Activated CD4-positive, alpha-beta T cell treated with anti-CD3 and anti-CD28 coated beads, Interleukin-2, amount 50 U/mL, for 4 hours (primary cell): ENCODE measurements around the gene PLXDC1.
"Not testable (repeated sequence)": the region's sequence is repeated elsewhere in the genome, so short reads cannot be mapped to it uniquely, and the experiment has no call there.

ENCODE experiments used
- DNase-seq, 2 experiments: peaks; one replicate each; pipeline ENCODE4 v3.0.0-alpha.2; 2020

PLXDC1 gene

GRCh38 chr17:39057701-39058206, 93.7 kb downstream of the PLXDC1 start:
- no peak for DNase-seq

- DNase-seq: no peak
Observed at GRCh38 chr17:39054111-39054645, 97.3 kb downstream of the PLXDC1 start.

GRCh38 chr17:39052423-39052822, 99.0 kb downstream of the PLXDC1 start:
- DNase-seq: not testable (repeated sequence)

DNA sequence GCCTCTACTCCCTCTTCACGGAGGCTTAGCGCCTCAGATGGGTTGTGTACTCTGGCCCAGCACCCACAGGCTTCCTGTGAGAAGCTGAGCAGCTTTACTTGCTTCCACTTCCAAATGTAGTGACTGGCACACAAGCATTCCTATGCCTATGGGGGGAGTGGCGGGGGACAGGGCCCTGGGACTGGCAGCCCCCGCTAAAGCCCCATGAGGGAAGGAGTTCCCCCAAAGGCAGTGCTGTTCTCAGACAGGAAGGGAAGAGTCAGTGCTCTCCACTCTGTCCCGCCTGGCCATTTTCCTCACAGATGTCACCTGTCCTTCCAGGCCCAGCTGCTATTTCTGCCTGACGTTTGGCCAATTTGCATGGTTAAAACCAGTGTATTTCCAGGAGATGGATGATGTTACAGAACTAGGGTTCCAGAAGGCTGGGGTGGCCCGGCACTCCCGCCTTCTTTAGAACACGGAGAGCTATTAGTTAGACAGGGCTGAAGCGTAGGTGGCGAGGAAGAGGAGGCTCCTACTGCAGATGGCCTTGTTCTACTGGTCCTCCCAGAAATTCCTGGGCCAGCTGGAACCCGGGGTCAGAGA, 100.3 kb downstream of the PLXDC1 start:
- DNase-seq: no peak

DNA sequence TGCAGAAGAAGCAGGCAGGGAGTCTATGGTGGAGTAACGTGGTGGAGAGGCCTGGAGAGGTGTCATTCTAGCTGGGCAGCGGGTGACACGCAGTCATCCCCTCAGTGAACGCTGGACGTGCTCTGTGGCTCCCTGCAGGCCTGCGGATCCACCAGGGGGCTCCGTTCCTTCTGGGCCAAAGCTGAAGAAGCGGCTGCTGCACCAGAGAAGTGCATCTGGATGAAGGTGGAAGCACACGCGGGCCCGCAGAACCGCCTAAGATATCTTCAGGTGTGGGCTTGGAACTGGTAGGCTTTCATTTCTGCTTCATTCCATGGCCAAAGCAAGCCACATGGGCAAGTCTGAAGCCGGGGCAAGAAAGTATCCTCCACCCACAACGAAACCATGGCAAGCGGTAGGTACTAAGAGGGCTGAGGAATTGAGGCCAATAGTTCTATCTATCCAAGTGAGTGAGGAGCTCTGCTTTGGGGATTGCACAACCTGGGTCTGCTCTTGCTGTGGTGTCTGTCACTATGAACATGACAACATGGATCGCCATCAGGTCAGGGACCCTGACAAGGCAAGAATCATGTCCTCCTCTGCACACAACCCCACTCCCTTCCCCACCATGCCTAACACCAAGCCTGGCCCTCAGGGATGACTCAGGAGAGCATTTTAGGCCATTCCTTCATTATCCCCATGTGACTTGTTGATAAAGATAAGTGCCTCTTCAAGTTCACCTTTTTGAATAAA, 105.3 kb downstream of the PLXDC1 start:
- no peak for DNase-seq

DNA sequence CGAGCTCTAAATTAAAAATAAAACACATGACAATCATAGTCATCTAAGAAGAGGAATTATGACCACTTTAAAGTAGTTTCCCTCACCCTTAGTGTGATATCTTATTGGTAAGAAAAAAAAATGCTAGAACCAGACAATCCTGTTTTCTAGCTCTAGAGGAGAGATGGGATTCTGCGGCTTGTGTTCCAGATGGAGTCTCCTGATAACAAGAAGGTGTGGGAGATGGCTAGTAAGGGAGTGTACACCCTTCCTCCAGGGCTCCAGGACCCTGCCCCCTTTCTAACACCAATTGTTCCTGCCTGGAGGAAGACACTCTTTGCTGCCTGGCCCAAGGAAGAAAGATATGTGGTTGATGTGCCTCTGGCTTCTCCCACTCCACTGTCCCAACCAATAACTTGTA, 115.4 kb downstream of the PLXDC1 start:
- no peak for DNase-seq

DNA sequence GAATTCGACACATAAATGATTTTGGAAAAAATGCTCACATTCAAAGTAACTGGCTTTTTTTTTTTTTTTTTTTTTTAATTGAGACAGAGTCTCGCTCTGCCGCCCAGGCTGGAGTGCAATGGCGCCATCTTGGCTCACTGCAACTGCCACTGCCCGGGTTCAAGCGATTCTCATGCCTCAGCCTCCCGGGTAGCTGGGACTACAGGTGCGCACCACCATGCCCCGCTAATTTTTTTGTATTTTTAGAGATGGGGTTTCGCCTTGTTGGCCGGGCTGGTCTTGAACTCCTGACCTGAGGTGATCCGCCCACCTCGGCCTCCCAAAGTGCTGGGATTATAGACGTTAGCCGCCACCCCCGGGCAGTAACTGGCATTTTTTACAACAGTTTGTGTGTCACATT, 115.9 kb downstream of the PLXDC1 start:
- not testable (repeated sequence) for DNase-seq

DNA sequence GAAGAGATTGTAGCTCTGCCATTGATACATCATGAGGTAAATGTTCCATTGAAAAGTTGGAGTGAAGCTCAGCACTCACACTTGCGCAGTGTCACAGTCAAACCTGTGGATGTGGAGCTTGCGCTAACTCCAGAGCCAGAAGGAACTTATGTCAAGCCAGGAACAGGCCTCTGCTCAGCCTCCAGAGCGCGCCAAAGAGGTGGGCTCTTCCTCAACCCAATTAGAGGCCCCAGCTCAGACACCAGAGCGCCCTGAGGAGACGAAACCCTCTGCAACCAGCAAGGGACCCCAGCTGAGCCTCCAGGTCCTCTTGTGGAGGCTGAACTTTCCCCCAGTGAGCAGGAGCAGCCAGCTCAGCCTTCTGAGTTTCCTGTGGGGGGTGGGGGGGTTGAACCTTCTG, 122.7 kb downstream of the PLXDC1 start:
- no peak for DNase-seq

DNA sequence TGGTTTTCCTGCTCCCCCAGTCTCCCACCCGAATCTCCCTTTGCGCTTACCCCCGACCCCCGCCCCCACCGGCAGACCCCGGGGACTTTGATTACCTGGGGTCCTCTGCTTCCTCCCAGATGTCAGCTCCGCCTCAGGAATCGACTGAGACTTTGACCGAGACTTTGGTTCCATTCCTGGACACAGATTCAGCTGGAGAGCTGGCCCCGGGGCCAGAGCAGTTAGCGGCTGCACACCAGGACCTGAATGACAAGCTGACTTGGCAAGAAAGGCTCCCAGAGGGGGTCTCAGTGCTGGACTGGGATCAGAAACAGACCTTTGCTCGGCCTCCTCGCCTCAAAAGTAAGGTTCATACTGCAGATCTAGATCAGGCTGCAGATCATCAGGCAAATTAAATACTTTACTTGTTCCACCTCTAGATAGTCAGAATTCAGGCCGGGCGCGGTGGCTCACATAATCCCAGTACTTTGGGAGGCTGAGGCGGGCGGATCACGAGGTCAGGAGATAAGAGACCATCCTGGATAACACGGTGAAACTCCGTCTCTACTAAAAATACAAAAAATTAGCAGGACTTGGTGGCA, 123.9 kb downstream of the PLXDC1 start:
- DNase-seq: no peak

GRCh38 chr17:39026980-39027451, 124.4 kb downstream of the PLXDC1 start:
- no peak for DNase-seq

DNA sequence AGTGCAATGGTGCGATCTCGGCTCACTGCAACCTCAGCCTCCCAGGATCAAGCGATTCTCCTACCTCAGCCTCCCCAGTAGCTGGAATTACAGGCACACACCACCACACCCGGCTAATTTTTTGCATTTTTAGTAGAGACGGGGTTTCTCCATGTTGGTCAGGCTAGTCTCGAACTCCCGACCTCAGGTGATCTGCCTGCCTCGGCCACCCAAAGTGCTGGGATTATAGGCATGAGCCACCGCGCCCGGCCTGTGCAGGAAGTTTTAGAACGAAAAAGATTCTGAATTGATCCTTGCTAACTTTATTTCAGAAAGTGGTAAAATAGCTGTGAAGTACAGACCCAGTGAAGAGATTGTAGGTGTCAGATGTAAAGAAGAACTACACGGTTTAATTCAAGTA, 125.1 kb downstream of the PLXDC1 start:
- not testable (repeated sequence) for DNase-seq

DNA sequence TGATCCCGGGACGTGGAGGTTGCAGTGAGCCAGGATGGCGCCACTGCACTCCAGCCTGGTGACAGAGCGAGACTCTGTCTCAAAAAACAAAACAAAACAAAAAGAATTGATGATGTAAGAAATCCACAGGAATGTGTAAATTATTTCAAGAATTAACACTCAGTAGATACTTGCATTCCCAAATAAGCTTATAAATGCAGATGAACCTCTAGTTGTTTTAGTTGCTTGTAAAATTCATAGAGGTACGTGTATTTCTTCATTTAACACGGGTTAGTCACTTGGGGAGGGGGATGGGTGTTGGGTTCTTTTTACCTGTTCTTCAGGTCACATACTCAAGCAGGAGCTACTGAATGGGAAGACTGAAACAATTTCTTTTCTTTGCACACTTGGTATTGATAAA, 128.5 kb downstream of the PLXDC1 start:
- no peak for DNase-seq

- not testable (repeated sequence) for DNase-seq
Observed at GRCh38 chr17:39020037-39020436, 131.4 kb downstream of the PLXDC1 start.

DNA sequence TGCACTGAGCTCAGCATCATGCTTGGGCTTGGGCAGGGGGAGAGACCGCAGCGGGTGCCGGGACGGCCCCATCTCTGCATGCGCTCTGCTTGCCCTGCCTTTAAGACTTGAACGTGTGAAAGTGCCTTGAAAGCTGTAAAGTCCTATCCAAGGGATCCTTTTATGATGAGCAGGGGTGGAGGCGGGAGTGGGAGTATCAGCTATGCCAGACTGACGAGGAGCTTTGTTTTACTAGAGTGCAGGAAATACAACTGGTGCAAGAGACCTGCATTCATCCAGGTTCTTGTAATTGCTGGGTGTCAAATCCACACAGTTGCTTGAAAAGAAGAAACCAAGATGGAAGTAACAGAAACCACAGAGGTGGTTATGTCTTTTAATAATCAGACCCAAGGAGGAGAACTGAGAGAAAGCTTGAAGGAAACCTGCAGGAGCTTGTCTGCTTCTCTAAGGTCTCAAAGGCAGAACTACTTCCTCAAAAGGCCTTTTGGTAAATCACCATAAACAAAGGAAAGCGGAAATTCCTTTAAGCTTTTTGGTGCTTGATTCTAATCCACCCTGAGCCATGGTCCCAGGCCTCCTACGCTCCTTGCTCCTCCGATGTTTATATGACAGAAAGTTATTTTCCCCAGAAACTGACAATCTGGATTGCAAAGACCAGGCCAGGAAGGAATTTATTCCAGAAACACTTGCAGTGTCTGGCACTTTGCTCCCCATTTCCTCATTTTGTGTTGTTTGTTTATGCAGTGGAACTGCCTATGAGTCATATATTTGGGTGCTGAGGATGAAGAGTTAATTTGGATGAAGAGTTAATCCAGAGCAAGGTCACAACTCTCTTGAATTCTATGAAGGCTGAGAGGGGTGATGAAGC, 132.9 kb downstream of the PLXDC1 start:
- peak in 1 of 2 experiments; percentile 8 for DNase-seq

DNA sequence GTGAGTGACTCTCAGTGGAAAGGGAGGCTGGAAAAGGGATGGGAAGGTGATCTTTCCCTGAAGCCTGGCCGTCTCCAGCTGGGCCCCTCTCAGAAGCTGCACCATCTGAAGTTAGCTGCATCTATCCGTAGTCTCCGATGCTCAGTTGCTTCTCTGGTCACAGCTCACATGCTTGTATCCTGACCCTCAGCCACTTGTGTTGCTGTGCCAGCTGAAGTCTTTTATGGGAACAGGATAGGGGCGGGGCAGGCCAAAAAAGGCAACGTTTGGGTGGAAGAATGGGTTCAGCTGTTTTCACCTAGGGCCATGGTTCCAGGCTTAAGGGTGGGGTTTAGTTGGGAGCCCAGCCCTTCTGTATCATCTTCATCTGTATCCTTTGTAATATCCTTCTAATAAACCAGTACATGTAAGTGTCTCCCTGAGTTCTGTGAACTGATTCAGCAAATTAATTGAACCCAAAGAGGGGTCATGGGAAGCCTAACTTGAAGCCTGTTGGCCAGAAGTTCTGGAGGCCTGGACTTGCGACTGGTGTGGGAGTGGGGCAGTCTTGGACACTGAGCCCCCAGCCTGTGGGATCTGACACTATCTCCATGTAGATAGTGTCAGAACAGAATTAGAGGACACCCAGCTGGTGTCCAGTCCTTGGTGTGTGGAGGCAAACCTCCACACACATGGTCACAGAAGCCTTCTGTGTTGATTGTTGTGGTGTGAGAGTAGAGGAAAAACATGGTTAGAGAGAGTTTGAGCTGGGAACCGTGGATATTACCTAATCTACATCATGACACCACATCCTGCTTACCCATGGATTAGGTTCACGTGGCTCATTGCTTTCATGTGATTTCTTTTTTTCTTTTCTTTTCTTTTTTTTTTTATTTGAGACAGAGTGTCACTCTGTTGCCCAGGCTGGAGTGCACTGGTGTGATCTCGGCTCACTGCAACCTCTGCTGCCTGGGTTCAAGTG, 135.0 kb downstream of the PLXDC1 start:
- DNase-seq: no peak

DNA sequence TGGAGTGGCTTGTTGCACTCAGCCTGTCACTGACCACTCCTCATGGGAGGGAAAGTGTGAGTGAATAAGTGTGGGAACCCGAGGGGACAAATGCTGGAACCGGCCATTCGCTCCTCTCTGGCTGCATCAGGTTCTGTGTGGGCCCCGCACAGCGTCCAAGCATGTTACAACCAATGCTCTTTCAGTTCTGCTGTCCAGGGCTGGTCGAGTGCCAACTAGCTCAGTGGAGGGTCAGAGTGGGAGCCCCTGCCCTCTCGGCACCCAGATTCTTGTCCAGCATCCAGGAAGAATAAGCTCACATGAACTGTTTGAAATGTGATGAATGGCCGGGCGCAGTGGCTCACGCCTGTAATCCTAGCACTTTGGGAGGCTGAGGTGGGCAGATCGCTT, 135.9 kb downstream of the PLXDC1 start:
- DNase-seq: no peak

DNA sequence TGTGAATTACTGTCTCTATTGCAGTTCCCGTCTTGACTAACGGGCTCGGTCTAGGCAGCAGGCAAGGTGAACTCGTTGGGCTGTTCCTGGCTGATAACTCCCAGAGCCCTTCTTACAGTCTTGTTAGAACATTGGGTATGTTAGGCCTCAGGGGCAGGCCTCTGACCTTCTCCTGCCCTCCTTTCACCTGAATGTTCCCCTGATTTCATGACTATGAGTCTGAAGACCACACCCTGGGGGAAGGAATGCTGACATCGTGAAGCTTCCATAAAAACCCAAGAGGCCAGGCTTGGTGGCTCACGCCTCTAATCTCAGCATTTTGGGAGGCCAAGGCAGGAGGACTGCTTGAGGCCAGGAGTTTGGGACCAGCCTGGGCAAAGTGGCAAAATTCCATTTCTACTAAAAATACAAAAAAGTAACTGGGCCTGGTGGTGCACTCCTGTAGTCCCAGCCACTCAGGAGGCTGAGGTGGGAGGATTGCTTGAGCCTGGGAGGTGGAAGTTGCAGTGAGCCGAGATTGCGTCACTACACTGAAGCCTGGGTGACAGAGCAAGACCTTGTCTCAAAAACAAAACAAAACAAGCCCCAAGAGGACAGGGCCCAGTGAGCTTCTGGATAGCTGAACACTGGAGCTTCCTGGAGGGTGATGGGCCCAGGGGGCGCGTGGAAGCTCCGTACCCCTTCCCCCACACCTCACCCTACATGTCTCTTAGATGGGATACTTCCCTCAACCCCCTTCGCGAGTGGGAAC, 136.5 kb downstream of the PLXDC1 start:
- no peak for DNase-seq

- no peak for DNase-seq
Observed at GRCh38 chr17:39014044-39014794, 137.2 kb downstream of the PLXDC1 start.
